CD4-positive, alpha-beta T cell treated with Interleukin-17A for 4 hours (primary cell): ENCODE results near the gene AHRR.
"Not testable (repeated sequence)": the region's sequence is repeated elsewhere in the genome, so short reads cannot be mapped to it uniquely, and the experiment has no call there.

Experiments used
- DNase-seq: peaks from one replicate; pipeline ENCODE4 v3.0.0-alpha.2; 2020; ENCODE audit warnings: mixed read lengths

AHRR gene

GRCh38 chr5:464446-464842 lies 142.9 kb downstream of the AHRR start:
- no peak for DNase-seq

GRCh38 chr5:464843-465590 lies 143.5 kb downstream of the AHRR start:
- peak; percentile 2 for DNase-seq

GRCh38 chr5:465591-466403 lies 144.3 kb downstream of the AHRR start:
- no peak for DNase-seq

- no peak for DNase-seq
Measured at GRCh38 chr5:466661-467310, 145.3 kb downstream of the AHRR start.

- no peak for DNase-seq
Measured at GRCh38 chr5:468401-468800, 146.9 kb downstream of the AHRR start.

- no peak for DNase-seq
Measured at GRCh38 chr5:469752-470483, 148.4 kb downstream of the AHRR start.

GRCh38 chr5:470961-471749 lies 149.6 kb downstream of the AHRR start:
- no peak for DNase-seq

GRCh38 chr5:471750-472058 lies 150.2 kb downstream of the AHRR start:
- DNase-seq, result no peak

- DNase-seq, result peak; percentile 19
Measured at GRCh38 chr5:472076-472655, 150.7 kb downstream of the AHRR start.

GRCh38 chr5:472656-473550 lies 151.4 kb downstream of the AHRR start:
- DNase-seq, result peak; percentile 92

- peak; percentile 38 for DNase-seq
Measured at GRCh38 chr5:473551-474192, 152.2 kb downstream of the AHRR start.

GRCh38 chr5:474232-474839 lies 152.8 kb downstream of the AHRR start:
- not testable (repeated sequence) for DNase-seq

- DNase-seq, result peak; percentile 25
Measured at GRCh38 chr5:474840-475661, 153.5 kb downstream of the AHRR start.

GRCh38 chr5:475704-476101 lies 154.2 kb downstream of the AHRR start:
- DNase-seq, result no peak

GRCh38 chr5:476102-476813 lies 154.7 kb downstream of the AHRR start:
- no peak for DNase-seq

GRCh38 chr5:476814-477175 lies 155.3 kb downstream of the AHRR start:
- DNase-seq, result no peak

GRCh38 chr5:477247-477646 lies 155.7 kb downstream of the AHRR start:
- DNase-seq, result no peak

GRCh38 chr5:477871-478270 lies 156.4 kb downstream of the AHRR start:
- DNase-seq, result no peak
